H7 (cell line): ENCODE data around the gene CABP2. TPM values are rescaled to one million over a fixed set of nuclear protein-coding genes. Genes with fewer than 3 reads are reported as not detected.
"Not testable (repeated sequence)": the region's sequence is repeated elsewhere in the genome, so short reads cannot be mapped to it uniquely, and the experiment has no call there.

ENCODE experiments used
- DNase-seq: peaks from one replicate; pipeline ENCODE4 v3.0.0; 2012
- H3K27me3 ChIP-seq: 2 replicates; pipeline ENCODE4 v1.6.0; 2011; ENCODE audit warnings: mild to moderate bottlenecking, low read length; ENCODE audit not compliant: control insufficient read depth, insufficient read depth
- H3K36me3 ChIP-seq: replicated peaks from 2 replicates; pipeline ENCODE4 v1.5.1; 2011; ENCODE audit warnings: low read length; ENCODE audit not compliant: control insufficient read depth, insufficient read depth
- H3K4me3 ChIP-seq: 2 replicates; pipeline ENCODE4 v1.5.1; 2011; ENCODE audit warnings: low read depth, mild to moderate bottlenecking, control low read depth, low read length, moderate library complexity; ENCODE audit not compliant: insufficient read depth
- total RNA-seq: library from RNA; depleted of rRNA; stranded (reverse); fragments of >200 nt; shearing (Covaris generic); gene quantifications from 2 replicates; pipeline ENCODE4 v1.2.3, GENCODE V29; 2014; rRNA removed

Gene CABP2
- not detected in 2 replicates for total RNA-seq

DNA sequence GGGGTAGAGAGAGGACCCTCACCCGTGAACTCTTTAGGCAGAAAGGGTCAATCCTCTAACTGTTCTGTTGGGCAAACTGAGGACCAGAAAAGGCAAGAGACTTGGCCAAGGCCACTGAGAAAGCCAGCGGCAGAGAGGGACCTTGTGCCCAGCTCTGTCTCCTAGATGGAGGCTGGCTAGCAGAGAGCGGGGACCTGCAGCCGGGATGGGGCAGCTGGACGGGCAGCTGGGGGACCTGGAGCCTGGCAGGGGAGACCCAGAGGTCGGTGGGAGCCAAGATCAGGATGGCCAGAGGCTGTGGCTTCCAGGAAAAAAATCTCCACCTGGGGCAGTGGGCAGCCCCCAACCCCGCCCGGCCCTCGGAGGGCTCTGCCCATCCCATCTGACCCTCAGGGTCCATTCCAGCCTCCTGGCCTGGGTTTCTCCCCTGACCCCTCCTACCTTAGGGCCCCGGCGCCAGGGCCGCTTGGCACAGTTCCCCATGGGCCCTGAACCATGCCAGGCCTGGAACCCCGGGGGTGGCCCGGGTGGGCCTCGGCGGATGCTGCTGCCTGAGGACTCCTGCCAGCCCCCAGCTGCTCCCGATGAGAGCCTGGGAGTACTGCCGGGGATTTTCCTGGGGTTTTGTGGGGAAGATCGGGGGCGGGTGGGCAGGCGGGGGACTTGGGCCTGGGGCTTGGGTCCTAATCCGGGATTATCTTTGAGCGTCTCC, at the start of gene CABP2:
TSS of gene CABP2 (minus strand) at position 603 of the 712 bp plus-strand sequence. CDS start at position 483, 120 bp downstream.
- peak; percentile 63 for DNase-seq
- H3K36me3 ChIP-seq, result no peaks in the 10 kb centered on the region
- H3K4me3 ChIP-seq, result no peak within 1 kb of the TSS
- peaks cover 1% of the 10 kb centered on the region; the same call in 1 of the 2 replicates for H3K27me3 ChIP-seq

DNA sequence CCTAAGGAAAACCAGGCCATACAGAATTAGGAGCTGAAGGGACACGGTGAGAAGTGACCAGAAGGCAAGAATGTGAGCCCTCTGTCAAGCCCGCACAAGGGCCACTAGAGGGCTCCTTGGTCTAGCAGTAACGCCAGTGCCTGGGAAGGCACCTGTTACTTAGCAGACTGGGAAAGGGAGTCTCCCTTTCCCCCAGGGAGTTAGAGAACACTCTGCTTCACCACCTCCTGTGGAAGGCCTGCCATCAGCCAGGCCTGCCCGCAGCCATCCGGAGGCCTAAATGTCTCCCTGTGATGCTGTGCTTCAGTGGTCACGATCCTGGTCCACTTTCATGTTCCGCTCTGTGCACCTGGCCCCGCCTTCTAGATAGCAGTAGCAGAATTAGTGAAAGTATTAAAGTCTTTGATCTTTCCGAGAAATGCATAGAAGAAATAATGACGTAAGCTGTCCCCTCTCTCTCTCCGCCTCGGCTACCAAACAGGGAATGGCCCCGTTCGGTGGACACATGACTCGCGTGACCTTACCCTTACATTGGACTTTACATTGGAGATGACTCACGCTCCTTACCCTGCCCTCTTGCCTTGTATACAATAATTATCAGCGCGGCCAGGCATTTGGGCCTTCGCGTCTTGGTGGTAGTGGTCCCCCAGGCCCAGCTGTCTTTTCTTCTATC, 49.6 kb upstream of the CABP2 start:
- Histone ChIP-seq H3K36me3 (no peaks in the 10 kb centered on the region), H3K27me3 (no peaks in the 10 kb centered on the region), H3K4me3 (no peak overlapping the region)
- peak; percentile 68 for DNase-seq

DNA sequence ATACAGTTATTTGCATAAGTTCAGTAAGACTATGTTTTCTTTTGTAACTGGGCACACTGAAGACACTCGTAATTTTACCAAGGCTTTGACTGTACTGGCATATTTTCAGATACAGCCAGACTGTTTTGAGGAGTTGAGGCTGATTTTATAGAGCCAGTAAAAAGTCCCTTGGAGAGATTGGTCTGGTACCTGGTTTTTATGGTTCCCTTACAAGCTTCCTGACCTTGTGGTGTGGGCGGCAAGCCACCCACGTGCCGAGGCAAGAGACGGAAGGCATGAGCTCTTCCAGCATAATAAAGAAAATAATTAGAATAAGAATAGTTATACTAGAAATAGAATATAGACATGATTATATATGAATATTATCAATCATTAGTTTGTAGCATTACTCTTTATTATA, 49.1 kb upstream of the CABP2 start:
- Histone ChIP-seq H3K27me3 (no peaks in the 10 kb centered on the region), H3K4me3 (no peak overlapping the region), H3K36me3 (no peaks in the 10 kb centered on the region)
- DNase-seq, result no peak

DNA sequence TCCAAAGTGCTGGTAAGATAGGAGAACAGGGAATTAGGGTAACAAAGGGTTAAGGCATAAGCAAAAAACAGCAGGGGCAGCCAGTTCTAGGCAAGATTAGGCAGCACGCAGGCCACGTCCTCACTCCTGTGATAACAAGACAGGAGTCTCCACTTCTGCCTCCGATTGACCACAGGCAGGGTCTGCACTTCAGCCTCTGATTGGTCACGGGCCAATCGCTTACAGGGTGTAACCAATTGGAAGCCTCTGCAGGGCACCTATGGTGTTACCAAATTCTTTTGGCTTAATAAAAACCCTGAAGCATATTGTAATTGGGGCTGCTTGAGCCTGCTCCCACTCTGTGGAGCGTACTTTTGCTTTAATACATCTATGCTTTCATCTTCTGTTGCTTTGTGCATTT, 48.2 kb upstream of the CABP2 start:
- no peak for DNase-seq
- H3K4me3 ChIP-seq, result no peak overlapping the region
- H3K36me3 ChIP-seq, result no peaks in the 10 kb centered on the region
- no peaks in the 10 kb centered on the region for H3K27me3 ChIP-seq

DNA sequence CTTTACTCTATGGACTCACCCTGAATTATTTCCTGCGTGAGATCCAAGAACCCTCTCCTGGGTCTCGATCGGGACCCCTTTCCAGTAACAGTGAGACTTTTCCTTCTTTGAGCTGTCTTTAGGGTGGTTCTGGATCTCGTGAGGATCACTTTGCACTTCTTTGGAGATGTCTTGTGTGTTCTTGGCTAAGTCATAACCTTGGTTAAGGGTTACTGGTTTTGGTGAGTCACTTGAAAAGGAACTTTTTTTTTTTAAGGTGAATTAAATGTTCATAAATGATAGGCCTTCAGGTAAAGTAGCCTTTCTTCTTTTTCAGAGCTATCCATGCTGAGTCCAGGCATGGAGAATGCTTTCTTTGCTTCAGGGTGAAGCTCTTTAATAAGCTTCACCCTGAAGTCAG, 41.0 kb upstream of the CABP2 start:
- H3K36me3 ChIP-seq, result no peaks in the 10 kb centered on the region
- H3K27me3 ChIP-seq, result no peaks in the 10 kb centered on the region
- no peak for DNase-seq
- H3K4me3 ChIP-seq, result no peak overlapping the region

DNA sequence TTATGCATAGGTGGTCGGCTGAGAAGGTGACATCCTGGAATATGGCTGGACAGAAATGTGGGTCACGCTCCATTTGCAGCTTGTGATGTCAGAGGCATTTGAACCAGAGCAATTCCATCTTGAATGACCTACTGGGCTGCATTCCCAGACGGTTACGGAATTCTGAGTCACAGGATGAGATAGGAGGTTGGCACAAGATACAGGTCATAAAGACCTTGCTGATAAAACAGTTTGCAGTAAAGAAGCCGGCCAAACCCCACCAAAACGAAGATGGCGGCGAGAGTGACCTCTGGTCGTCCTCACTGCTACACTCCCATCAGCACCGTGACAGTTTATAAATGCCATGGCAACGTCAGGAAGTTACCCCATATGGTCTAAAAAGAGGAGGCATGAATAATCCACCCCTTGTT, 40.5 kb upstream of the CABP2 start:
- not testable (repeated sequence) for H3K4me3 ChIP-seq, H3K27me3 ChIP-seq, DNase-seq, H3K36me3 ChIP-seq

DNA sequence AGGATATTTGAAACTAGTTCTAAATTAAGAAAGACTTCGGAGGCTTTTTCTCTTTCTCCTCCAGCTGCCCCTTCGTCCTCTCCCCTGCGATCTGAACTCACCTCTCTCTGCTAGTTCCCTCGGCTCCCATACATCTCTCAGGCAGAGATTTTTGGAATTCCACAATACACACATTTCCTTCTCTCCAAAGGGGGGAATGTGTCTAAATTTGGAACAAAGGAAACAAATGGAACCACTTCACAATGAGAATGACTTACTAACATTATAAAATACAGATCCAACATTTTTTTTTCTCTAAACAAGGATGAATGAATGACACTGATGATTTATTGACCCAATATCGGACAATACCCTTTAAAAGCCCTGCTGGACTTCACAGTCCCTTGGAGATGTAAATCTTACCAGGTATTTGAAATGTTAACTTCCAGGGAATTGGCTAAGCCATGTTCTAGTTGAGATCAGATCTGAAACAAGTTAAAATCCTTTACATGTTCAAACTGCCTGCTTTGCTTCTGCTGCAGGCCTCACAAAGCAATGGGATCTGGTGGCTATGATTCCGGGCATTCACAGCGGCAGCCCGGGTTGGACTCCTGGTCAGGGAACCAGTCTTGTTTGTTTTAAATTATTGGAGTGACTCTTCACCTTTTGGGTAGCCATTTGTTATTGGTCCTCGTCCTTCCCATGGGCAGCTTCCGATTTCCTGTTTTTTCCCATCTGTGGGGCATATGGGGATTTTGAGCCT, 39.9 kb upstream of the CABP2 start:
- Histone ChIP-seq H3K4me3 (no peak overlapping the region), H3K36me3 (no peaks in the 10 kb centered on the region)
- no peak for DNase-seq

DNA sequence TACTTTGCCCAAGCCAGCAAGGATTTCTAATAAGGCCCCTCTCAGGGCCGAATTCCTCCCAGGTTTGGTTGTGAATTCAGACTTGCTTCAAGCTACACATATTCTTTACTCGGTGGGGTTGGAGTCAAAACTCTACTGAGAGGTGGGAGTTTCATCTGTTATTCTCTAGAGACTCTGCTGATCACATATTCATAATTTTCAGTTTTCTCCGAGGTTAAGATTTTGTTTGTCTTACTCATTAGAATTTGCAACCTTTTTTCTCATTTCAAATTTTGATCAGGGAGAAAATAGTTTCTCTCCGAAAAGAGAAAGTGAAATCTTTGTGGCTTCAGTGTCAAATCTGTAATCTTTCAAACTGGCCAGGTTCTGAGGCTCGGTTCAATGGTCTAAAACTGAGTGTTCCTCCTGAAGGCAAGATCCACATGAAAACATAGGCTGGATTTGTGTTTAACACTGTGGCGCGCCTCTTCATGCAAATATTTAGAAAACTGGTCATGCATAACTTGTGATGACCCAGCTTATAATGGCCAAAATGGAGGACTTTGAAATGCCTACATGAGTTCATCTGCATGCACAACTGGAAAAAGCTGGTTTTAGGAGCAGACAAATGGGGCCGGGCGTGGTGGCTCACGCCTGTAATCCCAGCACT, 38.8 kb upstream of the CABP2 start:
- no peaks in the 10 kb centered on the region for H3K36me3 ChIP-seq
- no peak overlapping the region for H3K4me3 ChIP-seq
- no peaks in the 10 kb centered on the region for H3K27me3 ChIP-seq

More for the DNA sequence above, 39.9 kb upstream of the CABP2 start:
- no peaks in the 10 kb centered on the region for H3K27me3 ChIP-seq

DNA sequence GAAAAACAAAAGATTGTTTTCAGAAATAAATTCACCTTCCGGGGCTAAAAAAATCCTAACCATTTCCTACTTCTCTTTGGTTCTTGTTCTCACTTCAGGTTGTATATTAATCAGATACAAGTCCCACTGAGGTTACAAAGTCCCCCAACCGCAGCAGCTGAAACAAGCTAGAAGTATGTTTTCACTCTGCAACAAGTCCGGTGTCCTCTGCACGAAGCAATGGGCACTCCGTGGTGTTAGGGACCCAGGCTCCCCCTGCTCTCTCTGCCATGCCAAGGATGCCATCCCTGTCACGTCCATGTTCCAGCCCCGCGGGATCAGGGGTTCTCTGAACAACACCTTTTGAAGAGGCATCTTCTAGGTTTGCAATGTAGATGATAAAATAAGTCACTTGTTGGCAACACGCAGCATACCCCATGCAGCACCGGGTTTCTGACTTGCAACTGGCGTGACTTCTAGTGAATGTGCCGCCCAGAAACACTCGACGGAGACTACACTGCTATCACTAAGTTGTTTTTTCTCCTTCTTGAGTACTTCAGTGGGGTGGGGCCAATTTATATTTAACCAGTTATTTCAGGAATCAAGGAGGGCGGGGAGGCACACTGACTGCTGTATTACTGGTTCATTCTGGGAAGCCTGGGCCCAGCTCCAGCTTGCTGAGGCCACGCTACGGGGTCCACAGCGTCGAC, 35.0 kb upstream of the CABP2 start:
- H3K4me3 ChIP-seq, result no peak overlapping the region
- H3K36me3 ChIP-seq, result no peaks in the 10 kb centered on the region
- no peaks in the 10 kb centered on the region for H3K27me3 ChIP-seq
- DNase-seq, result no peak

More for the DNA sequence above, 38.8 kb upstream of the CABP2 start:
- DNase-seq, result no peak

DNA sequence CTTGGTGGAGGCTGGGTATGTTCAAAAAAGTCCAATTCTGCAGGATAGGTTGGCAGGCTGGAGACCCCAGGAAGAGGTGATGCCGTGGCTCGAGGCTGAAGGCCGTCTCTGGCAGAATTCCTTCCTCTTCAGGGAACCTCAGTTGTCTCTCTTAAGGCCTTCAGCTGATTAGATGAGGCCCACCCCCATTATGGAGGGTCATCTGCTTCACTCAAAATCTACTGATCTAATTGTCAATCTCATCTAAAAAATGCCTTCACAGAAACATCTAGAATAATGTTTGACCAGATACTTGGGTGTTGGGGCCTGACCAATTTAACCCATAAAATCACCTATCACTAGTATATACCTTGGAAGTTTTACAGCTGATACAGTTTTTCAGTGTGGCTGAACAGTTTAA, 33.0 kb upstream of the CABP2 start:
- H3K27me3 ChIP-seq, result no peaks in the 10 kb centered on the region
- no peak overlapping the region for H3K4me3 ChIP-seq
- no peak for DNase-seq
- H3K36me3 ChIP-seq, result no peaks in the 10 kb centered on the region

DNA sequence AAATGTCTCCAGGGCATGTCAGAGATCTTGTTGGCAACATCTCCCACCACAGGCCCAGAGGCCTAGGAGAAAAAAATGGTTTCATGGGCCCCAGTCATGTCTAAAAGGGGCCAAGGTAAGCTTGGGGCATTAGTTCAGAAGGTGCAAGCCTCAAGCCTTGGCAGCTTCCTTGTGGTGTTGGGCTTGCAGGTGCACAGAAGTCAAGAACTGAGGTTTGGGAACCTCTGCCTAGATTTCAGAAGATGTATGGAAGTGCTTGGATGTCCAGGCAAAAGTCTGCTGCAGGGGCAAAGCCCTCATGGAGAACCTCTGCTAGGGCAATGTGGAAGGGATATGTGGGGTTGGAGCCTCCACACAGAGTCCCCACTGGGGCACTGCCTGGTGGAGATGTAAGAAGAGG, 28.5 kb upstream of the CABP2 start:
- DNase-seq, H3K36me3 ChIP-seq, H3K27me3 ChIP-seq, H3K4me3 ChIP-seq: not testable (repeated sequence)

DNA sequence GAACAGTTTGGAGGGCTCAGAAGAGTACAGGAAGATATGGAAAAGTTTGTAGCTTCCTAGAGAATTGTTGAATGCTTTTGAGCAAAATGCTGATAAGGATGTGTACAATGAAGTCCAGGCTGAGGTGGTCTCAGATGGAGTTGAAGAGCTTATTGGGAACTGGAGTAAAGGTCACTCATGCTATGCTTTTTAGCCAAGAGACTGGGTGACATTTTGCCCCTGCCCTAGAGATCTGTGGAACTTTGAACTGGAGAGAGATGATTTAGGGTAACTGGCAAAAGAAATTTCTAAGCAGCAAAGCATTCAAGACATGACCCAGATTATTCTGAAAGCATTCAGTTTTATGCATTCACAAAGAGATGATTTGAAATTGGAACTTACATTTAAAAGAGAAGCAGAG, 27.9 kb upstream of the CABP2 start:
- Histone ChIP-seq H3K27me3 (no peaks in the 10 kb centered on the region; the same call in 1 of the 2 replicates), H3K4me3 (no peak overlapping the region), H3K36me3 (no peaks in the 10 kb centered on the region)
- DNase-seq, result no peak

DNA sequence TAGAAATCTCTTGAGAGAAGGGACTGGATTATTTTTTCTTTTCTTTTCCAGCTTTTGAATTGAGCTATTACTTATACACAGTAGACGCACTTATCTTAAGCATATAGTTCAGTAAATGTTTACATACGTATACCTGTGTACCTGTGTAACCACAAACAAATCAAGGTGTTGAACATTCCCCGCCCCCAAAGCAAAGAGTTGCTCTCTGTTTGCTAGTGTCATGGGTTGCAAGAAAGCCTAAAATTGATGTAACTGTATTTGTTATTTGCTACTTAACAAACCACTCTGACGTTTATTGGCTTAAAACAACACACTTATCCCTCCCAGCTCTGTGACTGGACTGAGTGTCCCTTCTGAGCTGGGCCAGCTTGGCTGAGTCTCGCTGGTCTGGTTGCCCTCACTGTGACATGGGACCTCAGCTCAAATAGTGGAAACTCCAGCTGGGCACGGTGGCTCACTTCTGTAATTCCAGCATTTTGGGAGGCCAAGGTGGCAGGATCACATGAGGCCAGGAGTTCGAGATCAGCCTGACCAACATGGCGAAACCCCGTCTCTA, 25.4 kb upstream of the CABP2 start:
- H3K36me3 ChIP-seq, result no peaks in the 10 kb centered on the region
- no peaks in the 10 kb centered on the region; the same call in 1 of the 2 replicates for H3K27me3 ChIP-seq
- H3K4me3 ChIP-seq, result no peak overlapping the region
- no peak for DNase-seq

DNA sequence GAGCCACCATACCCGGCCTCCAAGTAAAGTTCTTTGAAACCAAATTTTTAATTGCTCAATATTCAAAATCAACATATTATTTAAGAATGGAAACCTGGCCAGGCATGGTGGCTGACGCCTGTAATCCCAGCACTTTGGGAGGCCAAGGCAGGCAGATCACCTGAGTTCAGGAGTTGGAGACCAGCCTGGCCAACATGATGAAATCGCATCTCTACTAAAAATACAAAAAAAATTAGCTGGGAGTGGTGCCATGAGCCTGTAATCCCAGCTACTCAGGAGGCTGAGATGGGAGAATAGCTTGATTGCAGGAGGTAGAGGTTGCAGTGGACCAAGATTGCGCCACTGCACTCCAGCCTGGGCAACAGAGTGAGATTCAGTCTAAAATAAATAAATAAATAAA, 24.9 kb upstream of the CABP2 start:
- H3K4me3 ChIP-seq, H3K36me3 ChIP-seq, H3K27me3 ChIP-seq, DNase-seq: not testable (repeated sequence)
